ENCODE measurements around the gene MEGF11. TPM values are rescaled to one million over a fixed set of nuclear protein-coding genes. Genes with fewer than 3 reads are reported as not detected.
A peak's percentile ranks its signal among the peaks of the same experiment; 100 is the strongest.
"Not testable (repeated sequence)": the region's sequence is repeated elsewhere in the genome, so short reads cannot be mapped to it uniquely, and the experiment has no call there.

MEGF11 gene
- polyA plus RNA-seq, 1 donor = 3.9 TPM

DNA sequence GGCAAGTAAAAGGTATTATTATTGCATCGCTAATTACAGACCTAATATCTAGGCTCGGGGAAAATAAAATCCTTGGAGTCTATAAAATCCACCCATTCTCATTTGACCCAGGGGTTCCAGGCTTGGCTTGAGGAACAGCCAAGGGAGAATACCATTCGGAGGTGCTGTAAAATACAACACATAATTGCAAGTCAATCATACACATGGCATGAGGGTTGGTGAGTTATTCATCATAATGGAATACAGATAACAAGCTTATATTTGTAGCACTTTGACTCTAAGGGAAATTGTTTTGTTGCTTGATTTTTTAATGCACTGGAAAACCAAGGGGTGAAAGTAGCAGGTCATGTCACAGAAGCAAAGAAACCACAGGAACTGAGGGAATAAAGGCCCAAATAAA, 23.0 kb upstream of the MEGF11 start:
- no peak for DNase-seq

DNA sequence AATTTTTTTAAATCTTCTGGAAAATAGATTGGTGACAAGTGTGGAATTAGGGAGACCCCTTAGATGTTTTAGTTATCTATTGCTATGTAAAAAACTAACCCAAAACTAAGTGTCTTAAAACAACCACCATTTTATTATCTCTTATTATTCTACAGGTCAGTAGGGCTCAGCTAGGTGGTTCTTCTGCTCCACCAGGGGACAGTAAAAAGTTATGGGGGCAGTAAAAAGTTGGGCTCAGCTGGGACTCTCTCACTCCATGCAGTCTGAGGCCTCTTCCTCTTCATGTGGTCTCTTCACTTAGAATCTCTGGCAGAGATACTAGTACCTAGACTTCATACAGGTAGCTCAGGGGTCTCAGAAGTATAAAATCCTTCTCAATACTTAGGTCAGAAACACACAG, 21.8 kb upstream of the MEGF11 start:
- DNase-seq = no peak

- no peak for DNase-seq
Observed at GRCh38 chr15:66270932-66271331, 17.4 kb upstream of the MEGF11 start.

- DNase-seq = peak; percentile 53
Observed at GRCh38 chr15:66269326-66270090, 16.0 kb upstream of the MEGF11 start.

GRCh38 chr15:66264859-66265513, 11.4 kb upstream of the MEGF11 start:
- no peak for DNase-seq

- DNase-seq = not testable (repeated sequence)
Observed at GRCh38 chr15:66262837-66263236, 9.3 kb upstream of the MEGF11 start.

DNA sequence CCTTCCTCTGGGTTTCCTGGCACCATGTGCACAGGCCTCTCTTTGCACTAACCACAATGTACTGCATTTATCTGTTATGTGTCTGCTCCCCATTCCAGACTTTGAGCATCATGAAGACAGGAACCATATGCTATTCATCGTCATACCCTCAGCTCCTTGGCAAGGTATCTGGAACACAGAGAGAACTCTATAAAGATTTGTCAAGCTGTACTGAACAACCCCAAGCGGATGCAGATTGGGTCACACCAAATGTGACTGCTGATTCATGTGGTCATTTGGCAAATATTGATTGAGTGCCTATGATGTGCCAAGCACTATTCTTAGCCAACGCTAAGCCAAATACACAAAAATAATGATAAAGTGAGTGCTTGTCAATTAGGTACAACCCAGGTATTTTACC, 7.5 kb upstream of the MEGF11 start:
- DNase-seq = no peak

DNA sequence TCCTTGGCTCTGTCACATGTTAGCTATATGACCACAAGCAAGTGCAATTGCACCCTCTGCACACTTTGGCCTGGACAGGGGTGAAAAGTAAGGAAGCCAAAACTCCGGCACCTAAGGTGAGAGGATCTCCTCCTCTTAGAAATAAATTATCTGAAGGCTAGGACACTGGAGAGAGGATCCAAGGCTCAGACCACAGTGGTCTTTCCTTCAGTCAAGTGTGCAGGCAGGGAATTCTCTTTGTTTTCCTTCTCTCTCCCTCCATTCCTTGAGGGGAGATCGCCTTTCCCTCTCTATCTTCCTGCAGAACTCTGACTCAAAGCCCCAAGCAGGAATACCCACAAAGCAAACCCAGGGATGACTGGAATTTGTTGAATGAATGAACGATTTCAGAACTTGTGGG, 3.1 kb upstream of the MEGF11 start:
- no peak for DNase-seq

GRCh38 chr15:66254951-66255676, 1.6 kb upstream of the MEGF11 start:
- DNase-seq = no peak

DNA sequence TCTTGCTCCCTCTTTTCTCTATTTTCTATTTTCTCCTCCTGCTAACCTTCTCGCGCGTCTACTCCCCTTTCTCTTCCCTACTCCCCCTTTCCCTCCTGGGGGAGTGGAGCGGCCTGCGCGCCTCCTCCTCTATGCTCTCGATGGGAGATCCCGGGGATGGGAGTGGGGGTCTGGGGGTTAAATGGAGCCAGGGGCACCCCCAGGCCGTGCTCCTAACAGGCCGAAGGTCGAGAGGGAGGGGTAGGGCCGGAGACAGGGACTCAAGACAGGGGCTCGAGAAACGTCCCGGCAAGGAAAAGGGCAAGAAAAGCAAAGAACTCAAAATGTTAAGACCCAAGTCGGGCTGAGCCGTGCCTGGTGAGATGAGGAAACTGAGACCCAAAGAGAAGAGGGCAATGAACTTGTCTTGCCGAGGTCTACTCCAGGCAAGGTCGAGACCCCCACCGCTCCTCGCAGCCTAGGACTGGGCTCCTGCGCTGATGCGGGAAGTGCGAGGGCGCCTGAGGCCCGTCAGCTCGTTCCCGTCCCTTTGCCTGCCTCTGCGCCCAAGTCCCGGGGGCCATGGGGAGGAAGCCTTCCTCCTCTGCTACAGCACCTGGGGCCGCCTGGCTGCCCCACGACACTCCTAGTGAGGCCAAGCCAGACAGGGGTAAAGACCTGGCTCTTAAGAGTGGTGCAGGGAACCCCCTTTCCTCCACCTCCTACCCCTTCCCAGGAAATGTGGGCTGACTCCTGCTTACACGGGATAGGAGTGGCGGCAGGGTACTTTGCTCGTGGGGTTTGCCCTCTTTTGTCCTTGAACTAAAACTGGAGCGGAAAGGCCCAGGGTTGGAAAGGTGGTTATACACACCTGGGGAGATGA, 770 bp upstream of the MEGF11 start:
- DNase-seq = no peak

DNA sequence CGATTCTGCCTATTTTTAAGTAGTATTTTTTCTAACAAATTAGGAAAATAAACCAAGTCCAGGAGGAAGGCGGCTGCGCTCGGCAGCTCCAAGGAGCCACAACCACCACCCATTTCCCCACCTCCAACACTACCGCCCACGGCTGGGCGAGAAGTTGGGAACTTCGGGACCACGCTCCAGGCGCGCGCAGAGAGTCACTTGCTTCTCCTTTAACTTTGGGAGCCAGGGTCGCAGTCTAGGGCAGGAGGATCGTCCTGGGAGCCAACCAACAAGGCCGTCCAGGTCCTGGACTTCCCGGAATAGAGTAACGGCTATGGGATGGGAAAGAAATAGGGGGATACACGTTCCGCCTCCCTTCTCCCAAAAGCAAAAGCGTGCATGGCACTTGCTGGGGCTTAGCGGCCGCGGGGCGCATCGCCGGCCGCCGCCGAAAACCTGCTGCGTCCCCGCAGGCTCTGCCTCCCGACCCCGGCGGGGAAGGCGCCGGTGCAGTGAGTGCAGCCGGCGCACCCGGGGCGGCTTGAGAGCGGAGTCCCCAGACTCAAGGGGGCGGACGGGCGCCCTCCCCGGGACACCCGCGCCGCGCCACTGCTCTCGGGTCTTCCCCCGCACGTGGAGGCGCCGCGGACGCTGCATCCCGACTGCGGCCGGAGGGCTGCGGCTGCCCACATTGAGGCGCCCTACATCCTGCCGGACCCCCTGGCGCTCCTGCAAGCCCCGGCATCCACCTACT, 699 bp downstream of the MEGF11 start:
- peak; percentile 30 for DNase-seq

GRCh38 chr15:66251790-66252684, 1.5 kb downstream of the MEGF11 start:
- DNase-seq = peak; percentile 60

DNA sequence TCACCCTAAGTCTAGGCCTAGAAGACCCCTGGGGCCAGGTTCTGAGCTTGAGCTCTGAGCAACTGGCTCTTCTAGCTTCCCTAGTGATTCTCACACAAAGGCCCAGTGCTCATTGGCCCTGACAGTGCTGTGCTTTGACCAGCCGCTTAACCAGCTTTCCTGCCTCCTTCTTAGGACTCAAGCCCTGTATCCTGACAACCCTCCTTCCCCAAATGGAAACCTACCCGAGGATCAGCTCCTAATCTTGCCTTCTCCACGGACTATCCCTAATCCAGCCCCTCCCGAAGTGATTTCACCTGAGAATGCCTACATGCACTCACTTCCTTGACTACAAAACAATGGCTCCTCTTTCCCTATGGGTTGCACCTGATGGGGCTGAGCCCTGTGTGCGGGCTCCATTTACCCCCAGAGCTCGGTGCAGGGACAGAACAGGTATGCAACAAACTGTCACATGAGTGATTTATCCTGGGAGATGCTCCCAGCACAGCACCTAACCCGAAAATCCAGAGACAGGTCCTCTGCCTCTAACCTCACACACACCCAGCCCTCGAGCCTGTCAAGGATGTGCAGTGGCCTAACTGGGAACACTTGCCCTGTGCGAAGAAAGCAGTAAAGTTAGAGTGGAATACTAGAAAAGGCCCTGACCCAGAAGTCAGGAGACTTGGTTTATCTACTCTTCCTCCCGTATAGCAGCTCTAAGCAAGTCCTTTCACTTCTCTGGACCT, 2.3 kb downstream of the MEGF11 start:
- no peak for DNase-seq

DNA sequence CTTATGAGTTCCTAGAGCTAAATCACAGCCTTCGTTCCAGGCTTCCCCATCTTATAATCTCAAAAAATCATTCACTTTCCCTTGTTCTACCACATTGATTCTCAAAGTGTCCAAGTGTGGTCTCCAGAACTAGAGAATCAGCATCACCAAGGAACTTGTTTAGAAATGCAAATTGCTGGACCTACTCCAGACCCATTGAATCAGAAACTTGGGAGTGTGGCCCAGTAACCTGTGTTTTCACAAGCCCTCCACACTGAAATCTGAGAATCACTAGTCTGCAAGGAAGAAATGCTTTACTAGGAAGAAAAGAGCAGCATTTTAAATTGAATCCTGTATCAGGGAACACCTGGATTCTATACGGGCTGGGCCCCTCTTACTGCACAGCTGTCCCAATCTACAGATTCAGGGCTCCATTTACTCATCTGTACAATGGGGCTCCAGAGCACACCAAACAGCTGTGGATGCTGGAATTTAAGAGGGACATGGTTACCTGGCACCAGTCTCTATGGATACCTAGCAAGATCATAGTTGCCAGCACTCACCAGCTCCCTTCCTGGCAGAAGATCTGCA, 3.9 kb downstream of the MEGF11 start:
- DNase-seq = no peak

- DNase-seq = no peak
Observed at GRCh38 chr15:66246937-66247336, 6.6 kb downstream of the MEGF11 start.

DNA sequence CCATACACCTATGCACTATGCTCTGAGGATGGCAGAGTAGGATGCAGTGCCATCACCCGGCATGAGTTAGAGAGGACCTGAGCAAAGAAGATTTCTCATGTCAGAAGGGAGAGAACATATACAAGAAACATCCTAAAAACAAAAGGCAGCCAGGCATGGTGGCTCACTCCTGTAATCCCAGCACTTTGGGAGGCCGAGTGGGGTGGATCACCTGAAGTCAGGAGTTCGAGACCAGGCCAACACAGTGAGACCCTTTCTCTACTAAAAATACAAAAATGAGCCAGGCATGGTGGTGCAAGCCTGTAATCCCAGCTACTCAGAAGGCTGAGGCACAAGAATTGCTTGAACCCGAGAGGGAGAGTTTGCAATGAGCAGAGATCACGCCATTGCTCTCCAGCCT, 7.7 kb downstream of the MEGF11 start:
- not testable (repeated sequence) for DNase-seq

GRCh38 chr15:66241908-66242285, 11.7 kb downstream of the MEGF11 start:
- DNase-seq = no peak

DNA sequence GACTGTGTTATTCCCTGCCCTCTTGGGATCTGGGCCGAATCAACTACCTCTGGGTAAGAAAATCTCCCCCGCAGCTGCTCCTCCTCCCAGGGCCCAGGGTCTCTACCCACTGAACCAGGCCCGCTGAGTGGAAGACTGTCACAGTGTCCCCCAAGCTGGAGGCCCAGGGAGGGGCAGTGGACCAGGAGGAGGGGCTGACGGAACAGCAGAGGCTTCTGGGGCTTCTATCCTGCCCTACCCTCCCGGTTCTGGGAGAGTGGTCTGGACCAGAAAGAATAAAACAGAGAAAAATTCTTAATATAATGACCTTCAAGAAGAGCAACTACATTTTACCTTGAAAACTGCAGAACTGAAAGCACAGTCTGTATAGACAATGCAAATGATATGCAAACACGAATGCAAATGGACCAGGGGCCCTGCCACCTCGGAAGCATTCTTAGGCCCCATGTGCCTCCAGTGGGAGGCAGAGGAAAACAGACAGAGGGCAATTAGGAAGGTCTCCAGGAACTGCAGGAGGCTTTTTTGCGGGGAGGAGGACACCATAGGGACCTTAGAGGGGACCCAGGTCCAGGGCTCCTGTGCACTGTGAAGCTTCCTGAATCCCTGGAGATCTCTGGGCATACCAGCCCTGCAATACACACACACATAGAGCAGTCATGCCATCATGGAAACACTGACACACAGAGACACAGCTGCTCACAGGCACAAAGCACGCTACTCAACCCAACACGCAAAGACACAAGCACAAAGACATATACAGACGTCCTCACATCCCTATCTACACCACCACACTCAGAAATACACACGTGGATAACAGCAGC, 12.3 kb downstream of the MEGF11 start:
- DNase-seq = no peak
